ENCODE data around the gene C6orf89. TPM values are rescaled to one million over a fixed set of nuclear protein-coding genes. Genes with fewer than 3 reads are reported as not detected.

Gene C6orf89
- total RNA-seq, 1 experiment from 2014 or later: 13.2 TPM

GRCh38 chr6:36844232-36845170, 41.3 kb upstream of the C6orf89 start:
- Mint-ChIP-seq H3K36me3 (no peaks in the 10 kb centered on the region), H3K9me3 (no peaks in the 10 kb centered on the region), H3K4me1 (peaks cover 30% of the 10 kb centered on the region), H3K27ac (no peak overlapping the region; the same call in 1 of the 2 replicates), H3K4me3 (no peak overlapping the region), H3K27me3 (ENCODE audit: low read depth) (peaks cover 26% of the 10 kb centered on the region)
- ATAC-seq (no peak), DNase-seq (ENCODE audit: low spot score) (no peak)
- ChIA-PET CTCF (interaction anchor here (0.6 to 1.3 kb wide), 3 partner anchors 16 to 80 kb away, joined by 3 to 4 read pairs (median 4); no protein-coding TSS in a partner anchor), POLR2A (no interaction called here)
- TF ChIP-seq FOXK1 (CRISPR knock-in tag; IDR thresholded peaks at IDR 0.05): no peak
- no peak for TF ChIP-seq ATF3 (CRISPR knock-in tag; conservative IDR thresholded peaks at IDR 0.05)
- TF ChIP-seq STAT6 (CRISPR knock-in tag; conservative IDR thresholded peaks at IDR 0.05; ENCODE audit: low read depth): no peak
- no peak for TF ChIP-seq ZNF121 (CRISPR knock-in tag; IDR thresholded peaks at IDR 0.05)
- no peak for TF ChIP-seq ZBTB43 (CRISPR knock-in tag; IDR thresholded peaks at IDR 0.05)
- TF ChIP-seq E2F4 (CRISPR knock-in tag; IDR thresholded peaks at IDR 0.05; ENCODE audit: borderline replicate concordance, low read depth): no peak
- no peak for TF ChIP-seq ZNF317 (CRISPR knock-in tag; IDR thresholded peaks at IDR 0.05; ENCODE audit: borderline replicate concordance, low read depth)
- no peak for TF ChIP-seq ATF2 (CRISPR knock-in tag; IDR thresholded peaks at IDR 0.05; ENCODE audit: borderline replicate concordance, low read depth)
- TF ChIP-seq ZNF138 (CRISPR knock-in tag; conservative IDR thresholded peaks at IDR 0.05): no peak
- TF ChIP-seq TCF7 (CRISPR knock-in tag; IDR thresholded peaks at IDR 0.05; ENCODE audit: low read depth): no peak

- Mint-ChIP-seq H3K4me3 (no peak overlapping the region), H3K4me1 (peaks cover 37% of the 10 kb centered on the region), H3K27me3 (ENCODE audit: low read depth) (peaks cover 20% of the 10 kb centered on the region), H3K27ac (no peak overlapping the region), H3K36me3 (no peaks in the 10 kb centered on the region), H3K9me3 (no peaks in the 10 kb centered on the region)
- POLR2A ChIA-PET: no interaction called here
- DNase-seq (ENCODE audit: low spot score) (no peak), ATAC-seq (no peak)
- CTCF ChIA-PET: interaction anchor here (1.3 kb wide), 1 partner anchor 62 kb away, joined by 4 read pairs; no protein-coding TSS in a partner anchor
- no peak for TF ChIP-seq ZNF416 (CRISPR knock-in tag; IDR thresholded peaks at IDR 0.05)
- no peak for TF ChIP-seq TP53 (CRISPR knock-in tag; IDR thresholded peaks at IDR 0.05)
- no peak for TF ChIP-seq HMGXB4 (CRISPR knock-in tag; IDR thresholded peaks at IDR 0.05)
- TF ChIP-seq CDX4 (CRISPR knock-in tag; IDR thresholded peaks at IDR 0.05; ENCODE audit: borderline replicate concordance): no peak
- no peak for TF ChIP-seq CREM (CRISPR knock-in tag; IDR thresholded peaks at IDR 0.05)
- TF ChIP-seq SOX15 (CRISPR knock-in tag; IDR thresholded peaks at IDR 0.05): no peak
- TF ChIP-seq ZNF232 (CRISPR knock-in tag; IDR thresholded peaks at IDR 0.05): no peak
- no peak for TF ChIP-seq RELA (CRISPR knock-in tag; IDR thresholded peaks at IDR 0.05; ENCODE audit: borderline replicate concordance)
- no peak for TF ChIP-seq CTCF (IDR thresholded peaks at IDR 0.05)
- no peak for TF ChIP-seq ESRRA (CRISPR knock-in tag; IDR thresholded peaks at IDR 0.05; ENCODE audit: borderline replicate concordance)
Observed at GRCh38 chr6:36845233-36845632, 40.5 kb upstream of the C6orf89 start.

Data from WTC11 (cell line).